Inflammatory macrophage (primary cell): ENCODE data around the gene KLHL26.

Experiments used
- DNase-seq, 2 donors: peaks; one replicate each; pipeline ENCODE4 v3.0.0-alpha.2; 2020 to 2022

KLHL26 gene

GRCh38 chr19:18718846-18719458, 82.1 kb downstream of the KLHL26 start:
- DNase-seq = no peak

- no peak for DNase-seq
Measured at GRCh38 chr19:18719541-18719940, 82.7 kb downstream of the KLHL26 start.
